Measurements from ENCODE around the gene FAHD1. TPM values are rescaled to one million over a fixed set of nuclear protein-coding genes. Genes with fewer than 3 reads are reported as not detected.

The FAHD1 gene
- total and polyA plus RNA-seq, 9 of the 15 experiments (the other 6 are each of a cell fraction or from before 2014, with no cell fraction given) = 2.2 to 20.9 (median 10.7) TPM

DNA sequence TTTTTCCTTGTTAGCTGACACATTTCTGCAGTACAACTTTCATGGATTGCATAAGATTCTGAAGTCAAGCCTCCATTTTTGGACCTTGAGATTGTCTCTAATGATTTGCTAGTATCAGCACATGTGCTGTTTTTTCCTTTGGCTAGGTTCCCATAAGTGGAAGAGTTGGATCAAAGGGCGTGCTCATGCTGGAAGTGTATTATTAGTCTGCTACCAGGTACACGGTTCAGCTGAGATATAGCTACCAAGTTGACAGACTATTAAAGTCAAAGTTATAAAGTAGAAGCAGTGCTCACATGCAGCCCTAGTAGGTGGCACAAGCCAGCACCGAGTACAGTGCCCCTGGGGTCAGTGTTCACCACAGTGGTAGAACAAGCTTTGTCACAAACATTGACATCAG lies 3.2 kb downstream of the FAHD1 start:
- H3K36me3 ChIP-seq (ENCODE audit: control insufficient read depth, insufficient read depth, low read length) = peaks cover 13% of the 10 kb centered on the region; the same call in 2 of the 3 replicates
- no peak for FAIRE-seq
- 63% methylated on average over 3 of the region's 3 CpGs for WGBS (ENCODE audit: insufficient coverage, low coverage, missing lambda C conversion rate)
- peak overlapping the region; percentile 6; the same call in 1 of the 2 replicates for H3K4me2 ChIP-seq (ENCODE audit: insufficient read depth, low read length)
- in situ Hi-C loops (cut with MboI) = no loop called here
- DNase-seq (ENCODE audit: extremely low read depth in 1 of 4, low spot score in 3 of 4) = no peak
- H3K9me1 ChIP-seq (ENCODE audit: control insufficient read depth, insufficient read depth, low read length) = no peaks in the 10 kb centered on the region
- H4K20me1 ChIP-seq (replicated peaks; ENCODE audit: control insufficient read depth, insufficient read depth, low read length) = peaks cover 9% of the 10 kb centered on the region
- H3K79me2 ChIP-seq (ENCODE audit: control insufficient read depth, insufficient read depth, low read length) = peaks cover 21% of the 10 kb centered on the region
- no peak for ATAC-seq
- ChIA-PET CTCF (ENCODE audit: low intra/inter-chr PET ratio) (no interaction called here), POLR2A (interaction anchor here (1.0 kb wide), 1 partner anchor 8 kb away, joined by 3 read pairs; no protein-coding TSS in a partner anchor)
- H2AFZ ChIP-seq (ENCODE audit: low read depth, low read length) = no peak overlapping the region
- H3K9ac ChIP-seq (ENCODE audit: insufficient read depth in 1 of 2, low read depth in 2 of 2, low read length in 2 of 2) = no peak overlapping the region
- H3K4me1 ChIP-seq (replicated peaks in 1 of 2; ENCODE audit: control insufficient read depth in 2 of 2, insufficient read depth in 2 of 2, low read length in 2 of 2) = peaks cover 31 to 42% of the 10 kb centered on the region in 2 experiments
- no peaks in the 10 kb centered on the region for H3K27me3 ChIP-seq (ENCODE audit: control insufficient read depth in 2 of 2, insufficient read depth in 2 of 2, low read length in 2 of 2)
- no TSS peak for BruUV-seq (replicated peaks)
- H3K4me3 ChIP-seq = no peak overlapping the region
- intact Hi-C loops (cut with micrococcal nuclease) = no loop called here
- no peak overlapping the region for H3K27ac ChIP-seq (ENCODE audit: extremely low read depth, low read depth, low read length)
- no peaks in the 10 kb centered on the region for H3K9me3 ChIP-seq (replicated peaks; ENCODE audit: control insufficient read depth, insufficient read depth, low read depth, low read length)
- TF ChIP-seq, protein P1, sequence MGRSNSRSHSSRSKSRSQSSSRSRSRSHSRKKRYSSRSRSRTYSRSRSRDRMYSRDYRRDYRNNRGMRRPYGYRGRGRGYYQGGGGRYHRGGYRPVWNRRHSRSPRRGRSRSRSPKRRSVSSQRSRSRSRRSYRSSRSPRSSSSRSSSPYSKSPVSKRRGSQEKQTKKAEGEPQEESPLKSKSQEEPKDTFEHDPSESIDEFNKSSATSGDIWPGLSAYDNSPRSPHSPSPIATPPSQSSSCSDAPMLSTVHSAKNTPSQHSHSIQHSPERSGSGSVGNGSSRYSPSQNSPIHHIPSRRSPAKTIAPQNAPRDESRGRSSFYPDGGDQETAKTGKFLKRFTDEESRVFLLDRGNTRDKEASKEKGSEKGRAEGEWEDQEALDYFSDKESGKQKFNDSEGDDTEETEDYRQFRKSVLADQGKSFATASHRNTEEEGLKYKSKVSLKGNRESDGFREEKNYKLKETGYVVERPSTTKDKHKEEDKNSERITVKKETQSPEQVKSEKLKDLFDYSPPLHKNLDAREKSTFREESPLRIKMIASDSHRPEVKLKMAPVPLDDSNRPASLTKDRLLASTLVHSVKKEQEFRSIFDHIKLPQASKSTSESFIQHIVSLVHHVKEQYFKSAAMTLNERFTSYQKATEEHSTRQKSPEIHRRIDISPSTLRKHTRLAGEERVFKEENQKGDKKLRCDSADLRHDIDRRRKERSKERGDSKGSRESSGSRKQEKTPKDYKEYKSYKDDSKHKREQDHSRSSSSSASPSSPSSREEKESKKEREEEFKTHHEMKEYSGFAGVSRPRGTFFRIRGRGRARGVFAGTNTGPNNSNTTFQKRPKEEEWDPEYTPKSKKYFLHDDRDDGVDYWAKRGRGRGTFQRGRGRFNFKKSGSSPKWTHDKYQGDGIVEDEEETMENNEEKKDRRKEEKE (IDR thresholded peaks at IDR 0.05; ENCODE audit: borderline replicate concordance in 1 of 2, control insufficient read depth in 1 of 2, low read depth in 2 of 2, low read length in 1 of 2) = no peak
- TF ChIP-seq HDAC8 (tag; IDR thresholded peaks at IDR 0.05) (no peak), MTF1 (CRISPR knock-in tag; IDR thresholded peaks at IDR 0.05; ENCODE audit: borderline replicate concordance) (no peak), GATA2 (CRISPR knock-in tag; IDR thresholded peaks at IDR 0.05) (no peak), SOX6 (IDR thresholded peaks at IDR 0.05) (no peak), CCAR2 (IDR thresholded peaks at IDR 0.05; ENCODE audit: low read depth, low read length) (no peak)
- TF ChIP-seq, protein P2, sequence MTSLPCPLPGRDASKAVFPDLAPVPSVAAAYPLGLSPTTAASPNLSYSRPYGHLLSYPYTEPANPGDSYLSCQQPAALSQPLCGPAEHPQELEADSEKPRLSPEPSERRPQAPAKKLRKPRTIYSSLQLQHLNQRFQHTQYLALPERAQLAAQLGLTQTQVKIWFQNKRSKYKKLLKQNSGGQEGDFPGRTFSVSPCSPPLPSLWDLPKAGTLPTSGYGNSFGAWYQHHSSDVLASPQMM (CRISPR knock-in tag; IDR thresholded peaks at IDR 0.05) = no peak
- TF ChIP-seq, protein P3, sequence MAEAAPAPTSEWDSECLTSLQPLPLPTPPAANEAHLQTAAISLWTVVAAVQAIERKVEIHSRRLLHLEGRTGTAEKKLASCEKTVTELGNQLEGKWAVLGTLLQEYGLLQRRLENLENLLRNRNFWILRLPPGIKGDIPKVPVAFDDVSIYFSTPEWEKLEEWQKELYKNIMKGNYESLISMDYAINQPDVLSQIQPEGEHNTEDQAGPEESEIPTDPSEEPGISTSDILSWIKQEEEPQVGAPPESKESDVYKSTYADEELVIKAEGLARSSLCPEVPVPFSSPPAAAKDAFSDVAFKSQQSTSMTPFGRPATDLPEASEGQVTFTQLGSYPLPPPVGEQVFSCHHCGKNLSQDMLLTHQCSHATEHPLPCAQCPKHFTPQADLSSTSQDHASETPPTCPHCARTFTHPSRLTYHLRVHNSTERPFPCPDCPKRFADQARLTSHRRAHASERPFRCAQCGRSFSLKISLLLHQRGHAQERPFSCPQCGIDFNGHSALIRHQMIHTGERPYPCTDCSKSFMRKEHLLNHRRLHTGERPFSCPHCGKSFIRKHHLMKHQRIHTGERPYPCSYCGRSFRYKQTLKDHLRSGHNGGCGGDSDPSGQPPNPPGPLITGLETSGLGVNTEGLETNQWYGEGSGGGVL (CRISPR knock-in tag; IDR thresholded peaks at IDR 0.05) = no peak
- TF ChIP-seq, protein P4, sequence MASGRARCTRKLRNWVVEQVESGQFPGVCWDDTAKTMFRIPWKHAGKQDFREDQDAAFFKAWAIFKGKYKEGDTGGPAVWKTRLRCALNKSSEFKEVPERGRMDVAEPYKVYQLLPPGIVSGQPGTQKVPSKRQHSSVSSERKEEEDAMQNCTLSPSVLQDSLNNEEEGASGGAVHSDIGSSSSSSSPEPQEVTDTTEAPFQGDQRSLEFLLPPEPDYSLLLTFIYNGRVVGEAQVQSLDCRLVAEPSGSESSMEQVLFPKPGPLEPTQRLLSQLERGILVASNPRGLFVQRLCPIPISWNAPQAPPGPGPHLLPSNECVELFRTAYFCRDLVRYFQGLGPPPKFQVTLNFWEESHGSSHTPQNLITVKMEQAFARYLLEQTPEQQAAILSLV (tag; IDR thresholded peaks at IDR 0.05) = no peak
- TF ChIP-seq, protein P5, sequence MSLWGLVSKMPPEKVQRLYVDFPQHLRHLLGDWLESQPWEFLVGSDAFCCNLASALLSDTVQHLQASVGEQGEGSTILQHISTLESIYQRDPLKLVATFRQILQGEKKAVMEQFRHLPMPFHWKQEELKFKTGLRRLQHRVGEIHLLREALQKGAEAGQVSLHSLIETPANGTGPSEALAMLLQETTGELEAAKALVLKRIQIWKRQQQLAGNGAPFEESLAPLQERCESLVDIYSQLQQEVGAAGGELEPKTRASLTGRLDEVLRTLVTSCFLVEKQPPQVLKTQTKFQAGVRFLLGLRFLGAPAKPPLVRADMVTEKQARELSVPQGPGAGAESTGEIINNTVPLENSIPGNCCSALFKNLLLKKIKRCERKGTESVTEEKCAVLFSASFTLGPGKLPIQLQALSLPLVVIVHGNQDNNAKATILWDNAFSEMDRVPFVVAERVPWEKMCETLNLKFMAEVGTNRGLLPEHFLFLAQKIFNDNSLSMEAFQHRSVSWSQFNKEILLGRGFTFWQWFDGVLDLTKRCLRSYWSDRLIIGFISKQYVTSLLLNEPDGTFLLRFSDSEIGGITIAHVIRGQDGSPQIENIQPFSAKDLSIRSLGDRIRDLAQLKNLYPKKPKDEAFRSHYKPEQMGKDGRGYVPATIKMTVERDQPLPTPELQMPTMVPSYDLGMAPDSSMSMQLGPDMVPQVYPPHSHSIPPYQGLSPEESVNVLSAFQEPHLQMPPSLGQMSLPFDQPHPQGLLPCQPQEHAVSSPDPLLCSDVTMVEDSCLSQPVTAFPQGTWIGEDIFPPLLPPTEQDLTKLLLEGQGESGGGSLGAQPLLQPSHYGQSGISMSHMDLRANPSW (CRISPR knock-in tag; IDR thresholded peaks at IDR 0.05) = no peak
- TF ChIP-seq, protein P6, sequence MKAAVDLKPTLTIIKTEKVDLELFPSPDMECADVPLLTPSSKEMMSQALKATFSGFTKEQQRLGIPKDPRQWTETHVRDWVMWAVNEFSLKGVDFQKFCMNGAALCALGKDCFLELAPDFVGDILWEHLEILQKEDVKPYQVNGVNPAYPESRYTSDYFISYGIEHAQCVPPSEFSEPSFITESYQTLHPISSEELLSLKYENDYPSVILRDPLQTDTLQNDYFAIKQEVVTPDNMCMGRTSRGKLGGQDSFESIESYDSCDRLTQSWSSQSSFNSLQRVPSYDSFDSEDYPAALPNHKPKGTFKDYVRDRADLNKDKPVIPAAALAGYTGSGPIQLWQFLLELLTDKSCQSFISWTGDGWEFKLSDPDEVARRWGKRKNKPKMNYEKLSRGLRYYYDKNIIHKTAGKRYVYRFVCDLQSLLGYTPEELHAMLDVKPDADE (conservative IDR thresholded peaks at IDR 0.05; ENCODE audit: control insufficient read depth, low read depth, low read length) = no peak

All from K562 (cell line).